ENCODE results near the gene DYSF. TPM values are rescaled to one million over a fixed set of nuclear protein-coding genes. Genes with fewer than 3 reads are reported as not detected.

DYSF gene
- total and polyA plus RNA-seq, 8 donors: 1.1 to 5.5 (median 2.1) TPM

GRCh38 chr2:71568103-71568502, 114.7 kb downstream of the DYSF start:
- no peak for DNase-seq
- WGBS, 2 donors: 76 to 81% methylated on average over 14 of the region's 14 CpGs
- FAIRE-seq: no peak

DNA sequence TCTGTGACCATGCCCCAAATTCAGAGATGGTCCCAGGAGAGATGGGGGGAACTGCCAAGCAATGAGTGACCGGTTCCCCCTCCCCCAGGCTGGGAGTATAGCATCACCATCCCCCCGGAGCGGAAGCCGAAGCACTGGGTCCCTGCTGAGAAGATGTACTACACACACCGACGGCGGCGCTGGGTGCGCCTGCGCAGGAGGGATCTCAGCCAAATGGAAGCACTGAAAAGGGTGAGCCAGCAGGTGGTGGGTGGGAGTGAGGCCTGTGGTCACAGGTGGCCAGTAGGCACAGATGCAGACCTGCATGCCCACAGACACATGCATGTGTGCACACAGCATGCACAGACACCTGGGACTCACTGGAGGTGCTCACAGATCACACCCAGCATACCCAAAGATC, 117.2 kb downstream of the DYSF start:
- Histone ChIP-seq H3K4me1 (no peaks in the 10 kb centered on the region), H3K4me3 (no peak overlapping the region), H3K36me3 (no peaks in the 10 kb centered on the region), H3K27ac (no peak overlapping the region), H3K9me3 (no peaks in the 10 kb centered on the region), H3K27me3 (no peaks in the 10 kb centered on the region)
- 95 to 98% methylated on average over 10 of the region's 10 CpGs for WGBS, 2 donors
- TF ChIP-seq, protein P1, sequence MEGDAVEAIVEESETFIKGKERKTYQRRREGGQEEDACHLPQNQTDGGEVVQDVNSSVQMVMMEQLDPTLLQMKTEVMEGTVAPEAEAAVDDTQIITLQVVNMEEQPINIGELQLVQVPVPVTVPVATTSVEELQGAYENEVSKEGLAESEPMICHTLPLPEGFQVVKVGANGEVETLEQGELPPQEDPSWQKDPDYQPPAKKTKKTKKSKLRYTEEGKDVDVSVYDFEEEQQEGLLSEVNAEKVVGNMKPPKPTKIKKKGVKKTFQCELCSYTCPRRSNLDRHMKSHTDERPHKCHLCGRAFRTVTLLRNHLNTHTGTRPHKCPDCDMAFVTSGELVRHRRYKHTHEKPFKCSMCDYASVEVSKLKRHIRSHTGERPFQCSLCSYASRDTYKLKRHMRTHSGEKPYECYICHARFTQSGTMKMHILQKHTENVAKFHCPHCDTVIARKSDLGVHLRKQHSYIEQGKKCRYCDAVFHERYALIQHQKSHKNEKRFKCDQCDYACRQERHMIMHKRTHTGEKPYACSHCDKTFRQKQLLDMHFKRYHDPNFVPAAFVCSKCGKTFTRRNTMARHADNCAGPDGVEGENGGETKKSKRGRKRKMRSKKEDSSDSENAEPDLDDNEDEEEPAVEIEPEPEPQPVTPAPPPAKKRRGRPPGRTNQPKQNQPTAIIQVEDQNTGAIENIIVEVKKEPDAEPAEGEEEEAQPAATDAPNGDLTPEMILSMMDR (IDR thresholded peaks at IDR 0.05): no peak
- FAIRE-seq (no peak), DNase-seq (no peak), ATAC-seq (no peak)
- intact Hi-C loops (cut with DNase I): no loop called here

More at GRCh38 chr2:71568103-71568502, 114.7 kb downstream of the DYSF start:
- TF ChIP-seq, protein P1 (IDR thresholded peaks at IDR 0.05): no peak
- H3K9me3 ChIP-seq: no peaks in the 10 kb centered on the region
- no peak overlapping the region for H3K27ac ChIP-seq
- intact Hi-C loops (cut with DNase I): no loop called here
- H3K4me1 ChIP-seq: no peaks in the 10 kb centered on the region
- H3K4me3 ChIP-seq: no peak overlapping the region
- no peak for ATAC-seq
- H3K27me3 ChIP-seq: no peaks in the 10 kb centered on the region
- H3K36me3 ChIP-seq: no peaks in the 10 kb centered on the region

DNA sequence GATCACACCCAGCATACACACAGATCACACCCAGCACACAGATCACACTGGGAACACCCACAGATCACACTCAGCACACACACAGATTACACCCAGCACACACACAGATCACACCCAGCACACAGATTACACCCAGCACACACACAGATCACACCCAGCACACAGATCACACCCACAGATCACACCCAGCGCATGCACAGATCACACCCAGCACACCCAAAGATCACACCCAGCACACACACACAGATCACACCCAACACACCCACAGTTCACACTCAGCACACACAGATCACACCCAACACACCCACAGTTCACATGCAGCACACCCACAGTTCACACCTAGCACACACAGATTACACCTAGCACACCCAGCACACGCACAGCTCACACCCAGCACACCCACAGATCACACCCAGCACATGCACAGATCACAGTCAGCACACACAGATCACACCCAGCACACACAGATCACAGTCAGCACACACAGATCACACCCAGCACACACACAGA, 117.6 kb downstream of the DYSF start:
- H3K27me3 ChIP-seq: no peaks in the 10 kb centered on the region
- H3K36me3 ChIP-seq: no peaks in the 10 kb centered on the region
- WGBS, 2 donors: 84 to 91% methylated on average over 2 of the region's 2 CpGs
- no peak overlapping the region for H3K4me3 ChIP-seq
- H3K27ac ChIP-seq: no peak overlapping the region
- TF ChIP-seq, protein P1 (IDR thresholded peaks at IDR 0.05): no peak
- no peak for DNase-seq
- H3K9me3 ChIP-seq: no peaks in the 10 kb centered on the region
- no peak for FAIRE-seq
- no peaks in the 10 kb centered on the region for H3K4me1 ChIP-seq
- ATAC-seq: no peak
- intact Hi-C loops (cut with DNase I): no loop called here

- no peak overlapping the region for H3K27ac ChIP-seq
- intact Hi-C loops (cut with DNase I): no loop called here
- no peaks in the 10 kb centered on the region for H3K4me1 ChIP-seq
- no peak overlapping the region for H3K4me3 ChIP-seq
- no peak for DNase-seq
- no peaks in the 10 kb centered on the region for H3K27me3 ChIP-seq
- TF ChIP-seq, protein P1 (IDR thresholded peaks at IDR 0.05): no peak
- 58 to 80% methylated on average over 1 of the region's 1 CpG for WGBS, 2 donors
- no peaks in the 10 kb centered on the region for H3K9me3 ChIP-seq
- FAIRE-seq: no peak
- ATAC-seq: no peak
- no peaks in the 10 kb centered on the region for H3K36me3 ChIP-seq
Observed at GRCh38 chr2:71571945-71572344, 118.6 kb downstream of the DYSF start.

DNA sequence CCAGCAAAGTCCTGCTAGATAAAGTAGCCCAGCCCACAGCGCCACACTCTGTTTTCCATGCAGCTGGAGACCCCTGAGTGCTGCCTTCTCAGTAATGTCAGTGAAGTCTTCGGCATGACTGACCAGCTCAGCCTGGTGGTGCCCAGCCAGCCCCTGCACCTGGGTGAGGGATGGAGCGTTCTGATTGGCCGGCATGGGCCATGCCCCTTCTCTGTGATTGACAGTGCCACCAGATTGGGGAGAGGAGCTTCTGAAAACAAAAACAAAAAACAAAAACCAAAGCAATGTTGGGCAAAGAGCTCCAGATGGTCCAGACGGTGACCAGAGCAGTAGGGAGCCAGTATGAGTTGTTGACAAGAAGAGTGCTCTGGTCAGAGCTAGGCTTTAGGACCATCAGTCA, 122.6 kb downstream of the DYSF start:
- 89 to 93% methylated on average over 5 of the region's 5 CpGs for WGBS, 2 donors
- DNase-seq: no peak

More for the DNA sequence above, 122.6 kb downstream of the DYSF start:
- no peak overlapping the region for H3K27ac ChIP-seq
- FAIRE-seq (no peak), ATAC-seq (no peak)
- no peaks in the 10 kb centered on the region for H3K9me3 ChIP-seq
- H3K36me3 ChIP-seq: no peaks in the 10 kb centered on the region
- TF ChIP-seq, protein P1 (IDR thresholded peaks at IDR 0.05): no peak
- intact Hi-C loops (cut with DNase I): no loop called here
- no peaks in the 10 kb centered on the region for H3K4me1 ChIP-seq
- no peak overlapping the region for H3K4me3 ChIP-seq
- H3K27me3 ChIP-seq: no peaks in the 10 kb centered on the region
